HepG2 (cell line): ENCODE measurements around the gene RAD9A. TPM values are rescaled to one million over a fixed set of nuclear protein-coding genes. Genes with fewer than 3 reads are reported as not detected.

Source experiments
- CSRNP1 ChIP-seq: sonication (generic); formaldehyde crosslinking; IDR thresholded peaks from 2 replicates; pipeline ENCODE4 v1.8.1; 2023; ENCODE audit warnings: mild to moderate bottlenecking, missing genetic modification reagents
- EP300 ChIP-seq, 3 experiments: sonication (generic) in 1 of 3; formaldehyde crosslinking in 1 of 3; IDR thresholded peaks; 2 replicates each; pipeline versions ENCODE4 v1.5.1 to v1.6.1; 2011 to 2020; ENCODE audit warnings: low read depth in 2 of 3, low read length in 2 of 3, borderline replicate concordance in 1 of 3, improper control_type of control experiment in 1 of 3, mild to moderate bottlenecking in 1 of 3, missing genetic modification reagents in 1 of 3, moderate library complexity in 1 of 3
- GABPA ChIP-seq, 2 experiments: IDR thresholded peaks; 2 replicates each; pipeline ENCODE4 v1.6.1; 2011 to 2016; ENCODE audit warnings: low read depth in 2 of 2, low read length in 1 of 2, missing biosample characterization in 1 of 2, missing genetic modification characterization in 1 of 2
- GATAD1 ChIP-seq: IDR thresholded peaks from 2 replicates; pipeline ENCODE4 v1.6.1; 2016; ENCODE audit warnings: missing genetic modification reagents, missing compliant biosample characterization
- HMGXB3 ChIP-seq: sonication (generic); formaldehyde crosslinking; IDR thresholded peaks from 2 replicates; pipeline ENCODE4 v1.4.0; 2020; ENCODE audit warnings: missing genetic modification reagents, borderline replicate concordance
- JARID2 ChIP-seq: sonication (generic); formaldehyde crosslinking; IDR thresholded peaks from 2 replicates; pipeline ENCODE4 v1.8.1; 2023; ENCODE audit warnings: missing genetic modification reagents, inconsistent platforms; ENCODE audit not compliant: insufficient replicate concordance
- KDM3A ChIP-seq: IDR thresholded peaks from 2 replicates; pipeline ENCODE4 v1.6.1; 2018; ENCODE audit warnings: low read depth, missing compliant biosample characterization
- KLF9 ChIP-seq: IDR thresholded peaks from 2 replicates; pipeline ENCODE4 v1.6.1; 2016; ENCODE audit warnings: low read depth
- MAZ ChIP-seq, 2 experiments: sonication (generic) in 1 of 2; formaldehyde crosslinking in 1 of 2; IDR thresholded peaks; 2 replicates each; pipeline versions ENCODE4 v1.5.0 to v1.6.1; 2012 to 2020; ENCODE audit warnings: low read depth in 2 of 2, mild to moderate bottlenecking in 2 of 2, borderline replicate concordance in 1 of 2, improper control_type of control experiment in 1 of 2, low read length in 1 of 2, missing genetic modification reagents in 1 of 2, moderate library complexity in 1 of 2
- RBM39 ChIP-seq: fragments of 200-400 bp; formaldehyde crosslinking; IDR thresholded peaks from one replicate; pipeline ENCODE4 v1.6.1; 2018; ENCODE audit warnings: antibody characterized with exemption, mild to moderate bottlenecking, low read depth, low read length; ENCODE audit not compliant: poor library complexity, severe bottlenecking
- TCF12 ChIP-seq, 2 experiments: fragments of 450-650 bp in 1 of 2; sonication (generic) in 1 of 2; formaldehyde crosslinking in 1 of 2; IDR thresholded peaks; 2 replicates each; pipeline versions ENCODE4 v1.6.1 to v1.8.0; 2017 to 2022; ENCODE audit warnings: antibody characterized with exemption in 1 of 2, mild to moderate bottlenecking in 1 of 2, missing genetic modification reagents in 1 of 2, moderate library complexity in 1 of 2
- ZFX ChIP-seq: sonication (generic); formaldehyde crosslinking; IDR thresholded peaks from 2 replicates; pipeline ENCODE4 v1.4.0; 2020; ENCODE audit warnings: mild to moderate bottlenecking, low read depth, missing genetic modification reagents, moderate library complexity
- ZNF143 ChIP-seq: sonication (generic); formaldehyde crosslinking; IDR thresholded peaks from 2 replicates; pipeline ENCODE4 v1.4.0; 2020; ENCODE audit warnings: missing genetic modification reagents
- ZNF205 ChIP-seq: IDR thresholded peaks from 2 replicates; pipeline ENCODE4 v1.6.1; 2018; ENCODE audit warnings: missing biosample characterization, missing genetic modification reagents
- ZNF235 ChIP-seq: sonication (generic); formaldehyde crosslinking; IDR thresholded peaks from 2 replicates; pipeline ENCODE4 v1.8.1; 2023; ENCODE audit warnings: mild to moderate bottlenecking, missing genetic modification reagents, borderline replicate concordance
- ZNF782 ChIP-seq: sonication (generic); formaldehyde crosslinking; IDR thresholded peaks from 2 replicates; pipeline ENCODE4 v1.4.0; 2020; ENCODE audit warnings: missing genetic modification reagents, mild to moderate bottlenecking, borderline replicate concordance
- polyA plus RNA-seq, 8 experiments: library from polyadenylated mRNA; depleted of rRNA in 3 of 8; stranded (reverse) in 7 of 8; unstranded in 1 of 8; fragments of >200 nt; fragmentation: Illumina TruSeq in 4 of 8; extraction: Trizol in 4 of 8; gene quantifications; 2 replicates each; pipeline versions ENCODE4 v1.2.1 to v1.2.3, GENCODE V29; 2011 to 2016; ENCODE audit warnings: low read depth in 4 of 8, missing spikeins in 1 of 8, mixed read lengths in 1 of 8; ENCODE audit not compliant: insufficient read depth in 1 of 8
- total RNA-seq, 5 experiments: library from RNA; depleted of rRNA; stranded (reverse); fragments of >200 nt; fragmentation: Illumina TruSeq; extraction: Trizol; gene quantifications; 2 replicates each; pipeline ENCODE4 v1.2.3, GENCODE V29; 2016; ENCODE audit warnings: low read depth in 1 of 5
- TF ChIP-seq, protein P1 (sequence below): IDR thresholded peaks from 2 replicates; pipeline ENCODE4 v1.6.1; 2016; ENCODE audit warnings: missing compliant biosample characterization, missing genetic modification reagents, borderline replicate concordance

RAD9A gene
- total and polyA plus RNA-seq, 2 of the 13 experiments (the other 11 are each of a cell fraction or from before 2014, with no cell fraction given), result 10.1 to 15.7 TPM

DNA sequence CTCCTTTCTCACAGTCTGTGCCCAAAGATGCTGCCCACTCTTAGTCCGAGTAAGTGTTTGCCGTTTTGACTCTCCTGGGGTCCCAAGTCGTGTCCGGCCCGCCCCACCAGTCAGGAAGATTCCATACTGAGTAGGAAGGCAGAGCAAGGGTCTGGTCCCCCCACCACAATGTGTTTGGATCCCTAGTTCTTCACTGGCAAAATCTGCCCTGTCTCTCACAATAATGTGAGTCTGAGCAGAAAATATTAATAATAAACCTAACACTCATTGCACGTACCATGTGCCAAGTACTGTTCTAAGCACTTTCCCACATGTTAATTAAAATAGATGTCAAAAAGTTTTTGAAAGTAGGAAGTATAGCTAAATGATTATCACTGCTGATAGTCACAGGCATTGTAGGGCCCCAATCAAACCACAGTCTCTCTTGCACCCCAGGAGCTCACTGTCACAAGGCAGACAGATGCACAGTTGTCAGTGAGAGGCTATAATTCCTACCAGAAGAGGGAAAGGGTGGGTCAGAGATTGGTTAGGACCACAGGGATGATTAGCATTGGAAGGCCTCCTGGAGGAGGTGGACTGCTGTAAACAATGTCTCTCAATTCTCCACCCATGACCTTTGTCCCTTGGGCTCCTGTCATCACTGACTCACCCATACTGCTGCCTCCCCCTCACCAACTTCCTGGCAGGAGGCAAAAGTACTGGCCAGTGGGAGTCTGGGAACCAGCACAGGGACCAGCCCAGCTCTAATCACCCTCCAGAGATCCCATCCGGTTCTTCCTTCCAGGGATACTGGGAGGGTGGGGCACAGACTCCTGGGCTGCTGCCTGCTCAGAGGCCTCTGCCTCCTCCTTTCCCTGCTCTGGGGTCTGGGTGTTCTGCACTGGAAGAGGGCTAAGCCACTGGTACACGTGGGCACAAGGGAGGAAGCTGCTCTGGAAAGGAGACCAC, 37.4 kb upstream of the RAD9A start (continued):
- TF ChIP-seq HMGXB3 (CRISPR knock-in tag) (peak; percentile 55; the same call in 1 of the 2 replicates), RBM39 (no peak), ZFX (peak; percentile 60), KDM3A (CRISPR knock-in tag) (0 out of 2 replicates have a peak, but pooled peaks have one; percentile 63), GATAD1 (CRISPR knock-in tag) (peak; percentile 74; the same call in 1 of the 2 replicates), ZNF205 (CRISPR knock-in tag) (peak; percentile 78), MAZ (IDR thresholded peaks at IDR 0.05; ENCODE audit: borderline replicate concordance, low read depth, low read length) (peak; percentile 81), MAZ (CRISPR knock-in tag; IDR thresholded peaks at IDR 0.05; ENCODE audit: low read depth) (peak; percentile 88; the same call in 1 of the 2 replicates), JARID2 (CRISPR knock-in tag) (no peak), EP300 (IDR thresholded peaks at IDR 0.05; ENCODE audit: low read depth in 2 of 2, low read length in 2 of 2) (peak; percentile 49 to 65; a peak in 3 of 4 replicates), EP300 (CRISPR knock-in tag; IDR thresholded peaks at IDR 0.05; ENCODE audit: borderline replicate concordance) (peak; percentile 69), CSRNP1 (CRISPR knock-in tag) (no peak), GABPA (IDR thresholded peaks at IDR 0.05; ENCODE audit: low read depth, low read length) (peak; percentile 35; the same call in 1 of the 2 replicates), GABPA (CRISPR knock-in tag; IDR thresholded peaks at IDR 0.05; ENCODE audit: low read depth) (peak; percentile 83), ZNF143 (CRISPR knock-in tag) (peak; percentile 50; the same call in 1 of the 2 replicates), TCF12 (IDR thresholded peaks at IDR 0.05) (no peak), TCF12 (CRISPR knock-in tag; IDR thresholded peaks at IDR 0.05) (no peak; the same call in 1 of the 2 replicates), ZNF782 (CRISPR knock-in tag) (no peak), ZNF235 (CRISPR knock-in tag) (no peak), KLF9 (CRISPR knock-in tag) (0 out of 2 replicates have a peak, but pooled peaks have one; percentile 46)
- TF ChIP-seq, protein P1, sequence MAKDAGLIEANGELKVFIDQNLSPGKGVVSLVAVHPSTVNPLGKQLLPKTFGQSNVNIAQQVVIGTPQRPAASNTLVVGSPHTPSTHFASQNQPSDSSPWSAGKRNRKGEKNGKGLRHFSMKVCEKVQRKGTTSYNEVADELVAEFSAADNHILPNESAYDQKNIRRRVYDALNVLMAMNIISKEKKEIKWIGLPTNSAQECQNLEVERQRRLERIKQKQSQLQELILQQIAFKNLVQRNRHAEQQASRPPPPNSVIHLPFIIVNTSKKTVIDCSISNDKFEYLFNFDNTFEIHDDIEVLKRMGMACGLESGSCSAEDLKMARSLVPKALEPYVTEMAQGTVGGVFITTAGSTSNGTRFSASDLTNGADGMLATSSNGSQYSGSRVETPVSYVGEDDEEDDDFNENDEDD (CRISPR knock-in tag), result peak; percentile 55; the same call in 1 of the 2 replicates
